HEK293 (cell line): ENCODE data around the gene UBE2D1.

Experiments
- CTCF ChIA-PET: fragments of 350-600 bp; formaldehyde crosslinking; extraction: SDS; loops from one replicate; lab custom pipeline; 2021; ENCODE audit warnings: antibody characterized with exemption; lab: Yijun Ruan, JAX
- POLR2A ChIA-PET: fragments of 300-600 bp; formaldehyde crosslinking; extraction: SDS; loops from one replicate; lab custom pipeline; 2020; ENCODE audit warnings: antibody characterized with exemption, inconsistent platforms; lab: Yijun Ruan, JAX
- H3K27ac ChIP-seq: fragments of 200-500 bp; sonication (Bioruptor generic); 2 replicates; pipeline ENCODE4 v1.5.1; 2014; ENCODE audit warnings: low read depth, low read length, control low read depth, inconsistent platforms; ENCODE audit errors: extremely low read depth
- H3K36me3 ChIP-seq, 2 experiments: fragments of 200-500 bp in 1 of 2; sonication (Bioruptor generic) in 1 of 2; 1 replicate in 1 of 2; 2 replicates in 1 of 2; pipeline ENCODE4 v1.5.1; 2014 to 2017; ENCODE audit warnings: inconsistent platforms in 2 of 2, low read length in 2 of 2; ENCODE audit not compliant: control insufficient read depth in 2 of 2, insufficient read depth in 1 of 2
- H3K4me1 ChIP-seq: fragments of 200-500 bp; sonication (Bioruptor generic); 2 replicates; pipeline ENCODE4 v1.5.1; 2014; ENCODE audit warnings: mild to moderate bottlenecking, low read length, inconsistent platforms; ENCODE audit not compliant: control insufficient read depth, insufficient read depth
- H3K4me3 ChIP-seq: 2 replicates; pipeline ENCODE4 v1.5.1; 2011; ENCODE audit warnings: low read depth, mild to moderate bottlenecking, control low read depth, low read length, moderate library complexity
- H3K9me3 ChIP-seq: fragments of 200-500 bp; sonication (Bioruptor generic); 2 replicates; pipeline ENCODE4 v1.5.1; 2014; ENCODE audit warnings: low read depth, low read length, inconsistent platforms; ENCODE audit not compliant: control insufficient read depth, insufficient read depth
- GFI1B ChIP-seq: fragments of 450-650 bp; formaldehyde crosslinking; IDR thresholded peaks from 2 replicates; pipeline ENCODE4 v1.5.1; 2016; ENCODE audit warnings: missing biosample characterization, missing genetic modification characterization
- GLIS2 ChIP-seq: fragments of 450-650 bp; formaldehyde crosslinking; IDR thresholded peaks from 2 replicates; pipeline ENCODE4 v1.5.1; 2016; ENCODE audit warnings: missing biosample characterization, missing genetic modification characterization
- PATZ1 ChIP-seq: fragments of 450-650 bp; formaldehyde crosslinking; IDR thresholded peaks from 2 replicates; pipeline ENCODE4 v1.5.1; 2016; ENCODE audit warnings: missing biosample characterization, missing genetic modification characterization
- PRDM6 ChIP-seq: fragments of 450-650 bp; formaldehyde crosslinking; IDR thresholded peaks from 2 replicates; pipeline ENCODE4 v1.5.1; 2017; ENCODE audit warnings: missing biosample characterization, missing genetic modification characterization
- REPIN1 ChIP-seq: fragments of 450-650 bp; formaldehyde crosslinking; IDR thresholded peaks from 2 replicates; pipeline ENCODE4 v1.5.1; 2017; ENCODE audit warnings: missing biosample characterization, missing genetic modification characterization, low read depth
- SP3 ChIP-seq: fragments of 450-650 bp; formaldehyde crosslinking; IDR thresholded peaks from 2 replicates; pipeline ENCODE4 v1.5.1; 2016; ENCODE audit warnings: missing biosample characterization, missing genetic modification characterization
- ZBTB20 ChIP-seq: fragments of 450-650 bp; formaldehyde crosslinking; IDR thresholded peaks from 2 replicates; pipeline ENCODE4 v1.5.1; 2016; ENCODE audit warnings: missing biosample characterization, missing genetic modification characterization
- ZIC2 ChIP-seq: fragments of 450-650 bp; formaldehyde crosslinking; IDR thresholded peaks from 2 replicates; pipeline ENCODE4 v1.5.1; 2016; ENCODE audit warnings: missing biosample characterization, missing genetic modification characterization
- ZNF155 ChIP-seq: fragments of 450-650 bp; formaldehyde crosslinking; IDR thresholded peaks from 2 replicates; pipeline ENCODE4 v1.5.1; 2016; ENCODE audit warnings: missing biosample characterization, missing genetic modification characterization
- ZNF19 ChIP-seq: fragments of 450-650 bp; formaldehyde crosslinking; IDR thresholded peaks from 2 replicates; pipeline ENCODE4; 2016; ENCODE audit warnings: missing biosample characterization, missing genetic modification characterization, low read depth
- ZNF239 ChIP-seq: fragments of 450-650 bp; formaldehyde crosslinking; IDR thresholded peaks from 2 replicates; pipeline ENCODE4 v1.5.1; 2016; ENCODE audit warnings: missing biosample characterization, missing genetic modification characterization
- ZNF335 ChIP-seq: fragments of 450-650 bp; formaldehyde crosslinking; conservative IDR thresholded peaks from 2 replicates; pipeline ENCODE4 v1.5.1; 2016; ENCODE audit warnings: missing biosample characterization, missing genetic modification characterization
- ZNF548 ChIP-seq: fragments of 450-650 bp; formaldehyde crosslinking; IDR thresholded peaks from 2 replicates; pipeline ENCODE4 v1.5.1; 2016; ENCODE audit warnings: missing biosample characterization, missing genetic modification characterization
- ZNF580 ChIP-seq: fragments of 450-650 bp; formaldehyde crosslinking; IDR thresholded peaks from 2 replicates; pipeline ENCODE4 v1.5.1; 2016; ENCODE audit warnings: missing biosample characterization, missing genetic modification characterization
- ZNF626 ChIP-seq: fragments of 450-650 bp; sonication (Bioruptor Pico); formaldehyde crosslinking; IDR thresholded peaks from 2 replicates; pipeline ENCODE4 v1.5.1; 2018; ENCODE audit warnings: missing biosample characterization, missing genetic modification characterization, inconsistent platforms
- ZNF664 ChIP-seq: fragments of 450-650 bp; formaldehyde crosslinking; IDR thresholded peaks from 2 replicates; pipeline ENCODE4 v1.5.1; 2016; ENCODE audit warnings: missing biosample characterization, missing genetic modification characterization
- ZNF747 ChIP-seq: fragments of 450-650 bp; formaldehyde crosslinking; IDR thresholded peaks from 2 replicates; pipeline ENCODE4 v1.5.1; 2016; ENCODE audit warnings: missing biosample characterization, missing genetic modification characterization
- ZNF791 ChIP-seq: fragments of 450-650 bp; formaldehyde crosslinking; IDR thresholded peaks from 2 replicates; pipeline ENCODE4 v1.5.1; 2016; ENCODE audit warnings: missing biosample characterization, missing genetic modification characterization
- ZNF792 ChIP-seq: fragments of 450-650 bp; formaldehyde crosslinking; IDR thresholded peaks from 2 replicates; pipeline ENCODE4 v1.5.1; 2016; ENCODE audit warnings: missing biosample characterization, missing genetic modification characterization
- ZNF830 ChIP-seq: fragments of 450-650 bp; IDR thresholded peaks from 2 replicates; pipeline ENCODE4 v1.5.0; 2018; ENCODE audit warnings: missing biosample characterization, missing genetic modification characterization, low read depth, mild to moderate bottlenecking, moderate library complexity
- ZSCAN16 ChIP-seq: fragments of 450-650 bp; formaldehyde crosslinking; IDR thresholded peaks from 2 replicates; pipeline ENCODE4 v1.5.1; 2016; ENCODE audit warnings: missing biosample characterization, missing genetic modification characterization
- TF ChIP-seq, protein P1 (sequence below): fragments of 450-650 bp; IDR thresholded peaks from 2 replicates; pipeline ENCODE4 v1.5.1; 2018; ENCODE audit warnings: missing biosample characterization, mild to moderate bottlenecking, missing genetic modification characterization
- TF ChIP-seq, protein P2 (sequence below): fragments of 450-650 bp; formaldehyde crosslinking; IDR thresholded peaks from 2 replicates; pipeline ENCODE4 v1.5.1; 2017; ENCODE audit warnings: missing biosample characterization, missing genetic modification characterization
- TF ChIP-seq, protein P3 (sequence below): fragments of 450-650 bp; formaldehyde crosslinking; IDR thresholded peaks from 2 replicates; pipeline ENCODE4 v1.5.1; 2016; ENCODE audit warnings: missing biosample characterization, missing genetic modification characterization

UBE2D1 gene

DNA sequence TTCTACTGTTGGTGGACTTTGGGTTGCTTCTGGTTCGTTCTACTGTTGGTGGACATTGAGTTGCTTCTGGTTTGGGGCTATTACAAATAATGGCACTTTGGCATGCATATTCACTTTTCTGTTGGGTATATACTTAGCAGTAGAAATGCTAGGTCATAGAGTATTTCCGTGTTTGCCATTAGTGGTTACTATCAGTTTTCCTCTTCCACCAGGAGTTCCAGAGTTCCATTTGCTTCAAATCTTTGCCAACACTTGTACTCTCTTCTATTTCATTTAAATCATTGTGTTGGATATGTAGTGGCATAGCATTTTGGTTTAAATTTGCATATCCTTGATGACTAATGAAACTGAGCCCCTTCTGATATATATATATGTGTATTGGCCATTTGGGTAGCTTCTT lies 15.2 kb downstream of the UBE2D1 start:
- H3K4me1 ChIP-seq, result peaks cover 23% of the 10 kb centered on the region
- no peak for TF ChIP-seq ZBTB20
- no peak for TF ChIP-seq ZNF155 (tag by site-specific recombination)
- no peak for TF ChIP-seq ZNF19 (tag by site-specific recombination)
- TF ChIP-seq, protein P1, sequence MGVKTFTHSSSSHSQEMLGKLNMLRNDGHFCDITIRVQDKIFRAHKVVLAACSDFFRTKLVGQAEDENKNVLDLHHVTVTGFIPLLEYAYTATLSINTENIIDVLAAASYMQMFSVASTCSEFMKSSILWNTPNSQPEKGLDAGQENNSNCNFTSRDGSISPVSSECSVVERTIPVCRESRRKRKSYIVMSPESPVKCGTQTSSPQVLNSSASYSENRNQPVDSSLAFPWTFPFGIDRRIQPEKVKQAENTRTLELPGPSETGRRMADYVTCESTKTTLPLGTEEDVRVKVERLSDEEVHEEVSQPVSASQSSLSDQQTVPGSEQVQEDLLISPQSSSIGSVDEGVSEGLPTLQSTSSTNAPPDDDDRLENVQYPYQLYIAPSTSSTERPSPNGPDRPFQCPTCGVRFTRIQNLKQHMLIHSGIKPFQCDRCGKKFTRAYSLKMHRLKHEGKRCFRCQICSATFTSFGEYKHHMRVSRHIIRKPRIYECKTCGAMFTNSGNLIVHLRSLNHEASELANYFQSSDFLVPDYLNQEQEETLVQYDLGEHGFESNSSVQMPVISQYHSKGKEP, result no peak
- TF ChIP-seq ZNF830 (tag by site-specific recombination), result no peak
- TF ChIP-seq ZSCAN16 (tag by site-specific recombination), result no peak
- TF ChIP-seq, protein P2, sequence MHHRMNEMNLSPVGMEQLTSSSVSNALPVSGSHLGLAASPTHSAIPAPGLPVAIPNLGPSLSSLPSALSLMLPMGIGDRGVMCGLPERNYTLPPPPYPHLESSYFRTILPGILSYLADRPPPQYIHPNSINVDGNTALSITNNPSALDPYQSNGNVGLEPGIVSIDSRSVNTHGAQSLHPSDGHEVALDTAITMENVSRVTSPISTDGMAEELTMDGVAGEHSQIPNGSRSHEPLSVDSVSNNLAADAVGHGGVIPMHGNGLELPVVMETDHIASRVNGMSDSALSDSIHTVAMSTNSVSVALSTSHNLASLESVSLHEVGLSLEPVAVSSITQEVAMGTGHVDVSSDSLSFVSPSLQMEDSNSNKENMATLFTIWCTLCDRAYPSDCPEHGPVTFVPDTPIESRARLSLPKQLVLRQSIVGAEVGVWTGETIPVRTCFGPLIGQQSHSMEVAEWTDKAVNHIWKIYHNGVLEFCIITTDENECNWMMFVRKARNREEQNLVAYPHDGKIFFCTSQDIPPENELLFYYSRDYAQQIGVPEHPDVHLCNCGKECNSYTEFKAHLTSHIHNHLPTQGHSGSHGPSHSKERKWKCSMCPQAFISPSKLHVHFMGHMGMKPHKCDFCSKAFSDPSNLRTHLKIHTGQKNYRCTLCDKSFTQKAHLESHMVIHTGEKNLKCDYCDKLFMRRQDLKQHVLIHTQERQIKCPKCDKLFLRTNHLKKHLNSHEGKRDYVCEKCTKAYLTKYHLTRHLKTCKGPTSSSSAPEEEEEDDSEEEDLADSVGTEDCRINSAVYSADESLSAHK, result no peak
- TF ChIP-seq ZNF626 (tag by site-specific recombination), result no peak
- no peak for TF ChIP-seq GLIS2
- TF ChIP-seq ZNF548, result no peak
- no peak for TF ChIP-seq ZNF580 (tag by site-specific recombination)
- TF ChIP-seq ZNF791 (tag by site-specific recombination), result no peak
- TF ChIP-seq SP3 (tag by site-specific recombination), result no peak
- TF ChIP-seq REPIN1 (tag by site-specific recombination), result no peak
- no peak for TF ChIP-seq ZNF792 (tag by site-specific recombination)
- TF ChIP-seq, all 188 proteins: peak for 0
- POLR2A ChIA-PET, result interaction anchor here (0.8 to 2.7 kb wide), 3 partner anchors 11 to 21 kb away, joined by 3 to 9 read pairs (median 6); partner anchors contain the start of gene UBE2D1
- CTCF ChIA-PET, result interaction anchor here (0.6 to 1.9 kb wide), 2 partner anchors 50 to 129 kb away, joined by 3 to 4 read pairs; no protein-coding TSS in a partner anchor
- no peaks in the 10 kb centered on the region for H3K9me3 ChIP-seq
- H3K4me3 ChIP-seq, result no peak overlapping the region
- H3K36me3 ChIP-seq, result no peaks in the 10 kb centered on the region
- H3K27ac ChIP-seq, result no peak overlapping the region

- TF ChIP-seq ZNF335 (tag by site-specific recombination) (no peak), GFI1B (tag by site-specific recombination) (no peak), ZNF747 (tag by site-specific recombination) (no peak), ZNF239 (no peak), ZIC2 (tag by site-specific recombination) (no peak), PRDM6 (peak; percentile 41; the same call in 1 of the 2 replicates), ZNF664 (tag by site-specific recombination) (peak; percentile 63; the same call in 1 of the 2 replicates), PATZ1 (tag by site-specific recombination) (no peak)
- TF ChIP-seq, protein P3, sequence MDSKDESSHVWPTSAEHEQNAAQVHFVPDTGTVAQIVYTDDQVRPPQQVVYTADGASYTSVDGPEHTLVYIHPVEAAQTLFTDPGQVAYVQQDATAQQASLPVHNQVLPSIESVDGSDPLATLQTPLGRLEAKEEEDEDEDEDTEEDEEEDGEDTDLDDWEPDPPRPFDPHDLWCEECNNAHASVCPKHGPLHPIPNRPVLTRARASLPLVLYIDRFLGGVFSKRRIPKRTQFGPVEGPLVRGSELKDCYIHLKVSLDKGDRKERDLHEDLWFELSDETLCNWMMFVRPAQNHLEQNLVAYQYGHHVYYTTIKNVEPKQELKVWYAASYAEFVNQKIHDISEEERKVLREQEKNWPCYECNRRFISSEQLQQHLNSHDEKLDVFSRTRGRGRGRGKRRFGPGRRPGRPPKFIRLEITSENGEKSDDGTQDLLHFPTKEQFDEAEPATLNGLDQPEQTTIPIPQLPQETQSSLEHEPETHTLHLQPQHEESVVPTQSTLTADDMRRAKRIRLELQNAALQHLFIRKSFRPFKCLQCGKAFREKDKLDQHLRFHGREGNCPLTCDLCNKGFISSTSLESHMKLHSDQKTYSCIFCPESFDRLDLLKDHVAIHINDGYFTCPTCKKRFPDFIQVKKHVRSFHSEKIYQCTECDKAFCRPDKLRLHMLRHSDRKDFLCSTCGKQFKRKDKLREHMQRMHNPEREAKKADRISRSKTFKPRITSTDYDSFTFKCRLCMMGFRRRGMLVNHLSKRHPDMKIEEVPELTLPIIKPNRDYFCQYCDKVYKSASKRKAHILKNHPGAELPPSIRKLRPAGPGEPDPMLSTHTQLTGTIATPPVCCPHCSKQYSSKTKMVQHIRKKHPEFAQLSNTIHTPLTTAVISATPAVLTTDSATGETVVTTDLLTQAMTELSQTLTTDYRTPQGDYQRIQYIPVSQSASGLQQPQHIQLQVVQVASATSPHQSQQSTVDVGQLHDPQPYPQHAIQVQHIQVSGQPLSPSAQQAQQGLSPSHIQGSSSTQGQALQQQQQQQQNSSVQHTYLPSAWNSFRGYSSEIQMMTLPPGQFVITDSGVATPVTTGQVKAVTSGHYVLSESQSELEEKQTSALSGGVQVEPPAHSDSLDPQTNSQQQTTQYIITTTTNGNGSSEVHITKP (tag by site-specific recombination), result peak; percentile 78
- CTCF ChIA-PET, result interaction anchor here (1.9 kb wide), 1 partner anchor 50 kb away, joined by 4 read pairs; no protein-coding TSS in a partner anchor
- Histone ChIP-seq H3K36me3 (no peaks in the 10 kb centered on the region), H3K9me3 (no peaks in the 10 kb centered on the region), H3K4me3 (no peak overlapping the region), H3K27ac (no peak overlapping the region), H3K4me1 (peaks cover 23% of the 10 kb centered on the region)
- POLR2A ChIA-PET, result interaction anchor here (0.8 kb wide), 2 partner anchors 10 to 21 kb away, joined by 3 to 6 read pairs; no protein-coding TSS in a partner anchor
These were observed 16.0 kb downstream of the UBE2D1 start for GRCh38 chr10:58350619-58351323.
